ENCODE measurements around the gene RAB2B. TPM values are rescaled to one million over a fixed set of nuclear protein-coding genes. Genes with fewer than 3 reads are reported as not detected.

RAB2B gene
- polyA plus RNA-seq, 1 experiment = 36.7 TPM

GRCh38 chr14:21503376-21503775 is 26.6 kb upstream of the RAB2B start:
- DNase-seq (ENCODE audit: low read depth, low spot score) = no peak
- Histone ChIP-seq H3K4me3 (ENCODE audit: low read depth, low read length) (no peak overlapping the region), H3K9me3 (ENCODE audit: control insufficient read depth, insufficient read depth, low read length) (no peaks in the 10 kb centered on the region), H3K27ac (ENCODE audit: low read depth, low read length) (no peak overlapping the region), H3K27me3 (ENCODE audit: control insufficient read depth, insufficient read depth, low read length) (no peaks in the 10 kb centered on the region)
- POLR2A ChIA-PET = no interaction called here
- CTCF ChIA-PET = no interaction called here
- TF ChIP-seq CTCF (IDR thresholded peaks at IDR 0.05; ENCODE audit: low read depth, low read length) = no peak

GRCh38 chr14:21501568-21501967 is 24.8 kb upstream of the RAB2B start:
- ChIA-PET POLR2A (interaction anchor here (1.4 kb wide), 1 partner anchor 10 kb away, joined by 5 read pairs; the partner anchor contains the start of gene METTL3), CTCF (interaction anchor here (1.1 to 3.1 kb wide), 3 partner anchors 9 to 56 kb away, joined by 4 to 18 read pairs (median 6); partner anchors contain the start of genes METTL3 and TOX4)
- DNase-seq (ENCODE audit: low read depth, low spot score) = no peak

GRCh38 chr14:21498540-21499526 is 22.1 kb upstream of the RAB2B start:
- TF ChIP-seq CTCF (IDR thresholded peaks at IDR 0.05; ENCODE audit: low read depth, low read length) = peak; percentile 54
- POLR2A ChIA-PET = interaction anchor here (0.6 to 1.3 kb wide), 2 partner anchors 13 to 58 kb away, joined by 3 read pairs; no protein-coding TSS in a partner anchor
- no peak overlapping the region for H3K4me3 ChIP-seq (ENCODE audit: low read depth, low read length)
- peak overlapping the region; percentile 49 for H3K27ac ChIP-seq (ENCODE audit: low read depth, low read length)
- no peak for DNase-seq (ENCODE audit: low read depth, low spot score)
- H3K9me3 ChIP-seq (ENCODE audit: control insufficient read depth, insufficient read depth, low read length) = no peaks in the 10 kb centered on the region
- CTCF ChIA-PET = interaction anchor here (0.8 to 2.1 kb wide), 27 partner anchors 10 to 244 kb away, joined by 3 to 54 read pairs (median 5); partner anchors contain the start of genes CHD8, METTL3, RAB2B and SALL2
- H3K27me3 ChIP-seq (ENCODE audit: control insufficient read depth, insufficient read depth, low read length) = no peaks in the 10 kb centered on the region

More at GRCh38 chr14:21501568-21501967, 24.8 kb upstream of the RAB2B start:
- H3K9me3 ChIP-seq (ENCODE audit: control insufficient read depth, insufficient read depth, low read length) = no peaks in the 10 kb centered on the region
- no peaks in the 10 kb centered on the region for H3K27me3 ChIP-seq (ENCODE audit: control insufficient read depth, insufficient read depth, low read length)
- no peak overlapping the region for H3K4me3 ChIP-seq (ENCODE audit: low read depth, low read length)
- TF ChIP-seq CTCF (IDR thresholded peaks at IDR 0.05; ENCODE audit: low read depth, low read length) = no peak
- H3K27ac ChIP-seq (ENCODE audit: low read depth, low read length) = no peak overlapping the region

DNA sequence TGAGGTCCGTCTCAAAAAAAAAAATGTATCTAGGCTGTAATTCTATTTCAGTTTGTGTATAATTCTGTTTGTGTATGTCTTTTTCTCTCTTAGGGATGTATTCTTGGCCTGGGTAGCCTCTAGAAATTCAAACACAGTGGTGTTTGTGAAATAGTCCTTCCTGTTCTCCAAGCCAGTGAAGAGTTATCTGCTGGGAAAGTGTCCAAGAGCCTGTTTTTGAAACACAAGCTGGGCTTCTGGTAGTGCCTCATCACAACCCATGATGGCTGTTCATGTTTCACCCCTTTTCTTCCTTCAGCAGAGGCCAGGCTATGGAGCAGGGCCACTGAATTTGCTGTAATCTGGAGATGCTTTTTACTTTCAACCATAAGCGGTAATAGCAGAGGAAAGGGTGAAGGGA is 19.7 kb upstream of the RAB2B start:
- POLR2A ChIA-PET = interaction anchor here (0.8 to 2.4 kb wide), 2 partner anchors 15 to 21 kb away, joined by 3 to 12 read pairs; partner anchors contain the start of gene METTL3
- peak overlapping the region; percentile 54 for H3K27ac ChIP-seq (ENCODE audit: low read depth, low read length)
- H3K27me3 ChIP-seq (ENCODE audit: control insufficient read depth, insufficient read depth, low read length) = no peaks in the 10 kb centered on the region
- H3K9me3 ChIP-seq (ENCODE audit: control insufficient read depth, insufficient read depth, low read length) = no peaks in the 10 kb centered on the region
- H3K4me3 ChIP-seq (ENCODE audit: low read depth, low read length) = no peak overlapping the region
- peak; percentile 34 for DNase-seq (ENCODE audit: low read depth, low spot score)
- TF ChIP-seq CTCF (IDR thresholded peaks at IDR 0.05; ENCODE audit: low read depth, low read length) = no peak
- CTCF ChIA-PET = interaction anchor here (1.1 to 1.6 kb wide), 2 partner anchors 15 kb away, joined by 3 read pairs; partner anchors contain the start of gene METTL3
